Middle frontal gyrus (tissue), 1 donor: Measurements from ENCODE around the gene ARHGEF4.

Experiments
- DNase-seq: peaks from one replicate; pipeline ENCODE4 v3.0.0-alpha.2; 2015; ENCODE audit warnings: low spot score; ENCODE audit errors: extremely low spot score

The ARHGEF4 gene

GRCh38 chr2:130917006-130917688 lies 80.4 kb downstream of the ARHGEF4 start:
- no peak for DNase-seq

GRCh38 chr2:130918393-130918792 lies 81.7 kb downstream of the ARHGEF4 start:
- DNase-seq, result no peak

GRCh38 chr2:130920415-130921163 lies 83.9 kb downstream of the ARHGEF4 start:
- peak; percentile 78 for DNase-seq

- DNase-seq, result no peak
Observed at GRCh38 chr2:130921164-130921476, 84.4 kb downstream of the ARHGEF4 start.

- DNase-seq, result no peak
Observed at GRCh38 chr2:130922417-130922816, 85.7 kb downstream of the ARHGEF4 start.

- no peak for DNase-seq
Observed at GRCh38 chr2:130928385-130928784, 91.7 kb downstream of the ARHGEF4 start.

- DNase-seq, result no peak
Observed at GRCh38 chr2:130930740-130931659, 94.3 kb downstream of the ARHGEF4 start.

GRCh38 chr2:130933501-130933900 lies 96.8 kb downstream of the ARHGEF4 start:
- no peak for DNase-seq

- no peak for DNase-seq
Observed at GRCh38 chr2:130936451-130936850, 99.7 kb downstream of the ARHGEF4 start.

- DNase-seq, result no peak
Observed at GRCh38 chr2:130947967-130948366, 111.3 kb downstream of the ARHGEF4 start.

GRCh38 chr2:130949954-130950353 lies 113.2 kb downstream of the ARHGEF4 start:
- no peak for DNase-seq

GRCh38 chr2:130951018-130951417 lies 114.3 kb downstream of the ARHGEF4 start:
- DNase-seq, result no peak

GRCh38 chr2:130954873-130955272 lies 118.2 kb downstream of the ARHGEF4 start:
- DNase-seq, result no peak

- DNase-seq, result no peak
Observed at GRCh38 chr2:130957915-130958314, 121.2 kb downstream of the ARHGEF4 start.

GRCh38 chr2:130963196-130963848 lies 126.6 kb downstream of the ARHGEF4 start:
- DNase-seq, result no peak

GRCh38 chr2:130963849-130964793 lies 127.4 kb downstream of the ARHGEF4 start:
- DNase-seq, result no peak

GRCh38 chr2:130964931-130965330 lies 128.2 kb downstream of the ARHGEF4 start:
- no peak for DNase-seq

GRCh38 chr2:130966149-130966774 lies 129.5 kb downstream of the ARHGEF4 start:
- DNase-seq, result no peak

- no peak for DNase-seq
Observed at GRCh38 chr2:130966775-130967490, 130.2 kb downstream of the ARHGEF4 start.
